ENCODE data around the gene ADK.

ADK gene

DNA sequence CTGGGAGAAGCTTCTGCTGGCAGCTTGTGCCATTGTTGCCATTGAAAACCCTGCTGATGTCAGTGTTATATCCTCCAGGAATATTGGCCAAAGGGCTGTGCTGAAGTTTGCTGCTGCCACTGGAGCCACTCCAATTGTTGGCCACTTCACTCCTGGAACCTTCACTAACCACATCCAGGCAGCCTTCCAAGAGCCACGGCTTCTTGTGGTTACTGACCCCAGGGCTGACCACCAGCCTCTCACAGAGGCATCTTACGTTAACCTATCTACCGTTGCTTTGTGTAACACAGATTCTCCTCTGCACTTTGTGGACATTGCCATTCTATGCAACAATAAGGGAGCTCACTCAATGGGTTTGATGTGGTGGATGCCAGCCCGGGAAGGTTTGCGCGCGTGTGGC is 220.7 kb downstream of the ADK start:
- no peak for DNase-seq

- DNase-seq: no peak
Measured at GRCh38 chr10:74373059-74373458, 222.0 kb downstream of the ADK start.

- DNase-seq: no peak
Measured at GRCh38 chr10:74377476-74377875, 226.5 kb downstream of the ADK start.

DNA sequence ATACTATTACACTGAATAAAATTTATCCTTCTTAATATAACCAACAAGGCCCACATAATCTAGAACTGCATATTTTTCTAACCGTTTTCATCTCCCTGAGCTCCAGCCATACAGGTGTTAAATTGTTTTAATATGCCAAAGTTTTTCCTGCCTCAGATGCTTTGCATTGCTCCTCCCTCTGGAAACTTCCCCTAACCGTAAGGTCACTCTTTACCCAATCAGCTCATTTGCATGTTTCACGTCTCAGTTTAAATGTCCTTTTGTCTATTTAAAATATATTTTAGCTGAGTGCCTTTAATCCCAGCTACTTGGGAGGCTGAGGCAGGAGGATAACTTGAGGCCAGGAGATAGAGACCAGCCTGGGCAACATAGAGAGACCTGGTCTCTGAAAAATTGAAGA is 228.5 kb downstream of the ADK start:
- DNase-seq: no peak

DNA sequence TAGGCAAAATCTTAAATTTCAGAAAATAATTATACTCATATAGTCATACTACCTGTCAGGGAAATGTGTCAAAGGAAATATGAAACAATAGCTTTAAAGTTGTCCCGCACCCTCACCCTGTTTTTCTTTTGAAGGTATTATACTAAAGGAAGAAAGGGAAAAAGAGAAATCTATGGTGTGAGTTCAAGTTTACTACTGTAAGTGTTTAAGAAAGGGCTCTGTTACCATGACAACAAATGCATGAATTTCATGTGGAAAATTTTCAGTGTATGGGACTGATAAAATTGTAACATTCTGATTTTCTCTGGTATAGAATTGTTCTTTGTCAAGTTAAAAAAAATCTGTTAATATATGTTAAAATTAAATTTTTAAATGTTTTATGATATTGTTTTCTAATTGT is 229.8 kb downstream of the ADK start:
- DNase-seq: no peak

DNA sequence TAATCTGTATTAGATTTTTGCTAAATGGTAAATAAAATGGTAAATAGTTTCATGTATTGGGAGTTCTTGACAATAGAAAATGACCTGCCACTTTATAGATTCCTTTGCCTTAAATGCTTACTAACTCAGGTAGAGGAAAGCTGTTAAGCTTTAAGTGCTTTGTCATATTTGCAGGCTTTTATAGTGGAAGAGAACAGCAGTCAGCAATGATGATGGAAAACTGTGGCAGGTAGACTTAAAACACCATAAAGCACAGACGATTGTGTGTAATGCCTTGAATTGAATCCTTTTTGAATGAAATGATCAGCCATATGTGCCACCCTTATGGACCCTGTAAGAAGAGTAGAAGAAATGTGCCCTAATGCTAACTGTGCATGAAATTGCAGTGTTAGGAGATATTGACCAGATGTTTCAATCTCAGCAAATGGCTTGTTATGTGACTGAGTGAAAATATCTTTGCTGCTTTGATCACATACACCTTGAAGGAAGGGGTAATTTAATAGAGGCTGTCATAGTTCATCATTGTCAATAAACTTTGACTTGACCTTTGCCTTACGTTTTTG is 230.4 kb downstream of the ADK start:
- DNase-seq: no peak

DNA sequence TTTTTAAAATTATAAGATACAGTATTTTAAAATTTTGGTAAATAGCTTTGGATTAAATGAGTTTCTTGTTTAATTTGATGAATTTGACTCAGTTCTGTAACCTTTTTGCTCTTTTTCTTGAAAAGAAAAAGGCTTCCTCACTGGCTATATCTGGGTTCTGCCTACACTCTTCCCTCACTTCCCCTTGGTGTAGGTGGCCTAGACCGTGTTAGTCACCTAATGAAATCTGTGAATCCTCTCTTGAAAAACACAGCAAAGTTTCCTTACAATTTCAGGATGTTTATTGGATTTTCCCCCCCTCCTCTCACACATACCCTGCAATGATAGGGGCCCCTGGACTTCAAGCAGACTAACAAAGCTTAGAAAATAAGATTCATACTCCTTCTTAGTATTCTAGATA is 231.6 kb downstream of the ADK start:
- DNase-seq: no peak

GRCh38 chr10:74383642-74384041 is 232.6 kb downstream of the ADK start:
- no peak for DNase-seq

- DNase-seq: no peak
Measured at GRCh38 chr10:74384615-74385183, 233.7 kb downstream of the ADK start.

- no peak for DNase-seq
Measured at GRCh38 chr10:74388801-74389200, 237.8 kb downstream of the ADK start.

DNA sequence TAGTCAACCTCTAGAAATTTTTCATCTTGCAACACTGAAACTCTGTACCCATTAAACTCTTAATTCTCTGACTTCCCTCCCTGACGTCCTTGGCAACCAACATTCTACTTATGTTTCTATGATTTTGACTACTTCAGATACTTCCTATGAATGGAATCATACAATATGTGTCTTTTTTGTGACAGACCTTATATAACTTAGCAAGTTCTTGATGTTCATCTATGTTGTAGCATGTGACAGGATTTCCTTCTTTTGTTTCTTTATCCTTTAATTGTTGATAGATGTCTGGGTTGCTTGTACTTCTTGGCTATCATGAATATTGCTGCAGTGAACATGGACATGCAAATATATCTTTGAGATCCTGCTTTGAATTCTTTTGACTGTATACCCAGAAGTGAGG is 240.8 kb downstream of the ADK start:
- DNase-seq: no peak

DNA sequence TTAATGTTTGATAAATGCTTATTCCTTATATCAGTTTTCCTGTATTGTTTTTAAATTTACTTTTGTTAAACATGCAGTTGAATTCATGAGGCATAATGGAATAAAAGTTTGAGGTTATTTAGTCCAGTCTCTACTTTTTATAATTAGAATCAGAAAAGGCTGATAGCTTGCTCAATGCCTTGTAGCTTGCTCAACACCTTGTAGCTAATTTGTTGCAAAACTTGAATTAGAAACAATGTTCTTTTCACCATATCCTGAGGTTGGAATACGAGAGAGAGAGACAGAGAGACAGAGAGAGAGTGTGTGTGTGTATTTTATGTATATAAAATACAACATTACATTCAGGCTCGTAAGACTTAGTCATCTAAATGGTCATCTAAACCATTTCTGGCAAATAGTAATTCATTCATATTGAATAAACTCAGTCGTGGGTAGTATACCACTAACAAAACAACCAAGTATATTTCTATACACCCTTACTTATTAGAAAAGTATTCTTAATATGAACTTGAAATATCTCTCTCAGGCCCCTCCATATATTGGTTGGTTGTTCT is 243.5 kb downstream of the ADK start:
- no peak for DNase-seq

DNA sequence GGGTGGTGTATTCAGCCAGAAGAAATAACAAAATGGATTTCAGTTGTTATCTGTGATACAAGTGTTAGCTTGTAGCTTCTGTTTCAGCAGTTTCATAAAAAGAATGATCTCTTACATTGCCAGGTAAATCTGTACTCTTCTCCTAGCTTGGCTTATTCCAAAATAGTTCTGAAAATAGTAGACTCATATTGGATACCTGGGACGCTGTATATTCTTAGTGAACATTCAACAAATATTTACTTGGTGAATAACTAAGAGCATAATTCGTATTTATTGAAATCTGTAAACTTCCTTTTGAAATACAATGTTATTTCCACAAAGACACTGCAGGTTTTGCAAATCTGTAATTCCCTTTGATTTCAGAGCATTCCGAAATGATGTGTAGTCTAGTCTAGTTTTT is 249.2 kb downstream of the ADK start:
- DNase-seq: no peak

DNA sequence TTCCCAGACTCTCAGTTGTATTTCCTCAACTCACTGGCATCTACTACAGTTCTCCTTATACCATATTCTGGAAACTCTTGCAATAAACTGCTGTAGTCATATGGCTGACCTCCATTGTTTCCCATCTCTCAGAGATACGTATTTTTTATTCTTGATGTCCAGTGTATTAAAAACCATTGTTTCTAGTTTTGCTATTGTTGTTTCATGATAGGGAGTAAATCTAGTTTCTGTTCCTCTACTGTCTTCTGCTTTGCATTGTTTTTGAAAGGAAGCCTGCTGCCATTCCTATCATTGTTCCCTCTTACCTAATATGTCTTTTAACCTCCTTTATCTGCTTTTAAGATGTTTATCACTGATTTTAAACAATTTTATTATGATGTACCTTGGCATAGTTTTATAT is 255.0 kb downstream of the ADK start:
- no peak for DNase-seq

- no peak for DNase-seq
Measured at GRCh38 chr10:74415146-74415839, 264.3 kb downstream of the ADK start.

DNA sequence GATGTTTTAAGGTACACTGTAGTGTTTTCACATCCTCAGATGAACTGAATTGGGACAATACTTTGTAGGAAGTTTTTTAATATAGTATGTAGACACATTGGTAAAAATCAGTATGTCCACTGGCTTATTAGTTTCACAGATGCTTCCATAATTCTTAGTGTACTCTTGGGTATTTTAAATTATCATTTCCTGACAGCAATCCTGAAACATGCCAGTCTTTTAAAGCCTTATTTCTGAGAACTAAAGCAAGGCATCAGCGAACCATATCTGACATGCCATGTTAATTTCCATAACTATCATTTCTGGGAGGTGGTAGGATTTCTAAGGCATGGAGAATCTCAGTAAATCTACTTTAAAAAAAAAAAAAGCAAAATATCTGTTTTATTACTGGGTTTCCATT is 266.4 kb downstream of the ADK start:
- DNase-seq: no peak

GRCh38 chr10:74418285-74418872 is 267.4 kb downstream of the ADK start:
- no peak for DNase-seq

DNA sequence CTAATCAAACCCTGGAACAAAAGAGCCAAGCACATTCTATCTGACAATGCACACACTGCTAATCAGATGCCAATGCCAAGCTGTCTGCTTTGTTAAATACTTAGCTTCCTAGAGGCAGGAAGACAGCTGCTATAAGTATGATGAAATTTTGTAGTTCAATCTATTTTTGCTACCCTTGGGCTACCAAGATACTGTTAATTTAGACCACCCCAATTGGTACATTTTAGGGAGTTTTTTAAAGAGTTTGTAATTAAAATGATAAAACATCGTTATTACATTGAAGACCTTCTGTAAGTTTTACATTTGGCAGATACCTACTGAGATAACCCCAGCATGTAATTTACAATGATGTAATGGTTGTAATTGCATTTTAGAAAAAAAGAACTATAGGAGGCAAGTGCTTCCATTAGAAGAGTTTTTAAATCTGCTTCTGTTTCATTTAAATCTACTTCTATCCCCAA is 268.5 kb downstream of the ADK start:
- no peak for DNase-seq

DNA sequence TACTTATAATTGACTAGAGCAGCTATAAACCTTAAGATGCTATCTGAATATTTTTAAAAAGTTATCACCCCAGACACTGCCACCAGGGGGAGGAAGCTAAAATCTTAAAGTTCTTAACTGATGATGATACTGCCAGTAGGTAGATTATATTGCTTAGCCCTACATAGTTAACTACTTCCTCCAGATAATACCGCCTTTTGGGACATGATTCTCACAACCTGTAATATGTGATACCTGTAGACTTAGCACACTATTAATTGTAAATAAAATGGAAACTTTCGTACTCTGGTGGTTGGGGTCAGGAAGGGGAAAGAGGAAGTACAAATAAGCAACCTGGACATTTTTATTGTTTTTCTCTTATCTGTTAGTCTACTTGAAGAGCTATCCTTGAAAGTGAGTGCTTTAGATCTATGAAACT is 268.9 kb downstream of the ADK start:
- no peak for DNase-seq

- no peak for DNase-seq
Measured at GRCh38 chr10:74424565-74424964, 273.5 kb downstream of the ADK start.

GRCh38 chr10:74425456-74426001 is 274.5 kb downstream of the ADK start:
- DNase-seq: no peak

- DNase-seq: no peak
Measured at GRCh38 chr10:74431816-74432215, 280.8 kb downstream of the ADK start.

DNA sequence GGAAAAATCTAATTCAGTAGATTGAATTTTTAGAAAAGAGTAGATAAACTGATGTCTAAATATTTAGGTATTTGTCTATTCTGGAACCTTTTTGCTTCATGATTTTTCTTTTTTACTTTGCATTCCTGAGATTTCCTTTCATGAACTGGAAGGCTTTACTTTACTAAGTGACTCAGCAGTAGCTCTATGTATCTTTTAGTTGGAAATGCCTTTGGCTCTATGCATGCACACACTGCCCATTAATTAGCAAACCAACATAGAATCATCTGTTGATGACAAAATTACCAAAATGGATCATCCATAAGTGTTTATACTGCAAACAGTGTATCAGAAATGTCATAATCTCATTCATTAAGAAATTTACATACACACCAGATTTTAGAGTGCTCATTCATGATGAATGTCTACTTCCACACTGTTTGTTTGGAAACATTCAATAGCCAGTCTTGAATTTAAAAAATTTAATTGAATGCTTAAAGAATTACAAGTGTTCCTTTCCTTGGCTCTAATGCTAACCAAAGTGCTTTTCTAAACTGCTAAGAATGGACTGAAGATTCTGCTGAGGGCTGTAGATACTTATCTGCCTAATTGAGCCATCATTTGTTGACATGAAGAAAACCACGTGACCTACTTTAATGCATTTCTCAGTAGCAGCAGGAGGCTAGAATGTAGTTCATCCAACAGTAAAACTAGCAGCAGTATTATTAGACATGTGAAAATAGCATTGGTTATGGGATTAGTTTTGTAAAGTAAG is 282.0 kb downstream of the ADK start:
- no peak for DNase-seq

All from 8988T (cell line).